ENCODE data around the gene LSM14B. TPM values are rescaled to one million over a fixed set of nuclear protein-coding genes. Genes with fewer than 3 reads are reported as not detected.

Gene LSM14B
- total RNA-seq, 2 experiments from 2014 or later, result 34.5 to 35.7 TPM

DNA sequence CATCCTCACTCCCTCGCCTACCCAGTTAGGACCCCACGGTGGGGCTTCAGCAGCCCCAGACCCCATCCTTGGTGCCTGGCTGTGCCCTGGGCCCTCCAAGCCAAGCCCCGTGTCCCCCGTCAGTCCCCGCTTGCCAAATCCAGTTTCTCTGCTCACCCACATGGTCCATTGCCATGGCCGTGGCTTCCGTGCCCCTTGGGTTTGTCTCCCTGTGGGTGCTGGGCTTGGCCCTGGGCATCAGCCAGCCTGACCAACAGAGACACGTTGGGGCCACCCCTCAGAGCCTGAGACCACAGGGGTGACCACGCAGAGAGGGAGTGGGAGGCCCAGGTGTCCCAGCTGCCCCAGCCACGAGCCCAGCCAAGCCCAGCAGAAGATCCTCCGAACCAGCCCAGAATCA is 28.9 kb downstream of the LSM14B start:
- no peak overlapping the region for H3K27ac ChIP-seq (ENCODE audit: low read depth in 1 of 2, low read length in 2 of 2)
- peaks cover 0 to 20% of the 10 kb centered on the region in 2 experiments for H3K9me3 ChIP-seq (ENCODE audit: control insufficient read depth in 1 of 2, insufficient read depth in 1 of 2, low read length in 2 of 2)
- POLR2A ChIA-PET, result no interaction called here
- DNase-seq (no peak), ATAC-seq (ENCODE audit: poor library complexity) (no peak)
- CTCF ChIA-PET, result no interaction called here
- H3K36me3 ChIP-seq (ENCODE audit: insufficient read depth, low read length), result peaks cover 21% of the 10 kb centered on the region
- TF ChIP-seq, protein P1, sequence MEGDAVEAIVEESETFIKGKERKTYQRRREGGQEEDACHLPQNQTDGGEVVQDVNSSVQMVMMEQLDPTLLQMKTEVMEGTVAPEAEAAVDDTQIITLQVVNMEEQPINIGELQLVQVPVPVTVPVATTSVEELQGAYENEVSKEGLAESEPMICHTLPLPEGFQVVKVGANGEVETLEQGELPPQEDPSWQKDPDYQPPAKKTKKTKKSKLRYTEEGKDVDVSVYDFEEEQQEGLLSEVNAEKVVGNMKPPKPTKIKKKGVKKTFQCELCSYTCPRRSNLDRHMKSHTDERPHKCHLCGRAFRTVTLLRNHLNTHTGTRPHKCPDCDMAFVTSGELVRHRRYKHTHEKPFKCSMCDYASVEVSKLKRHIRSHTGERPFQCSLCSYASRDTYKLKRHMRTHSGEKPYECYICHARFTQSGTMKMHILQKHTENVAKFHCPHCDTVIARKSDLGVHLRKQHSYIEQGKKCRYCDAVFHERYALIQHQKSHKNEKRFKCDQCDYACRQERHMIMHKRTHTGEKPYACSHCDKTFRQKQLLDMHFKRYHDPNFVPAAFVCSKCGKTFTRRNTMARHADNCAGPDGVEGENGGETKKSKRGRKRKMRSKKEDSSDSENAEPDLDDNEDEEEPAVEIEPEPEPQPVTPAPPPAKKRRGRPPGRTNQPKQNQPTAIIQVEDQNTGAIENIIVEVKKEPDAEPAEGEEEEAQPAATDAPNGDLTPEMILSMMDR (IDR thresholded peaks at IDR 0.05), result no peak
- intact Hi-C loops (cut with DNase I, micrococcal nuclease), result no loop called here
- H3K4me1 Mint-ChIP-seq (ENCODE audit: low read depth), result peaks cover 31% of the 10 kb centered on the region
- no peak overlapping the region for H3K4me3 ChIP-seq (ENCODE audit: low read length)
- H3K27ac Mint-ChIP-seq, result no peak overlapping the region
- H3K9me3 Mint-ChIP-seq, result no peaks in the 10 kb centered on the region
- no peak overlapping the region for H3K4me3 Mint-ChIP-seq
- H3K27me3 ChIP-seq (ENCODE audit: control insufficient read depth in 1 of 2, insufficient read depth in 2 of 2, low read length in 2 of 2), result no peaks in the 10 kb centered on the region
- H3K36me3 Mint-ChIP-seq (ENCODE audit: low read depth), result peaks cover 24% of the 10 kb centered on the region
- peaks cover 14% of the 10 kb centered on the region for H3K4me1 ChIP-seq (ENCODE audit: insufficient read depth, low read length)
- no peaks in the 10 kb centered on the region for H3K27me3 Mint-ChIP-seq

DNA sequence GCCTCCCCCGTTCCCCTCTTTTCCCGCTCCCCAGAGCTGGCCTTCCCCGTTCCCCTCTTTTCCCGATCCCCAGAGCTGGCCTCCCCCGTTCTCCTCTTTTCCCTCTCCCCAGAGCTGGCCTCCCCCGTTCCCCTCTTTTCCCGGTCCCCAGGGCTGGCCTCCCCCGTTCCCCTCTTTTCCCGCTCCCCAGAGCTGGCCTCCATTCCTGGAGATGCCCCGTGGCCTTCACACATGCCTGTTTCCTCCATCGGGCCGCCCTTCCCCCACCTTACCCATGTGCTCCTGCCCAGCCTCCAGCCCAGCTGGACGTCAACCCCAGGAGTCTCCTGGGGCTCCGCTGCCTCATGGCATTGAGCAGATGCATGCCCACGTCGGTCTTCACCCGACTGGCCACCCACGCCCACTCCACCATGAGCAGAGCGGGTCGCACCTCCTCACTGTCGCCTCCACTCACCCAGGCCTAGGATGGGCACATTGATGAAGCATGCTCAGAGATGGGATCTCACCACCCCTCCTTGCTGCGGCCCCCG is 29.6 kb downstream of the LSM14B start:
- Mint-ChIP-seq H3K9me3 (no peaks in the 10 kb centered on the region), H3K4me3 (no peak overlapping the region), H3K4me1 (ENCODE audit: low read depth) (peaks cover 30% of the 10 kb centered on the region), H3K36me3 (ENCODE audit: low read depth) (peaks cover 24% of the 10 kb centered on the region), H3K27ac (no peak overlapping the region), H3K27me3 (no peaks in the 10 kb centered on the region)
- DNase-seq (no peak), ATAC-seq (ENCODE audit: poor library complexity) (no peak)
- Histone ChIP-seq H3K27me3 (ENCODE audit: control insufficient read depth in 1 of 2, insufficient read depth in 2 of 2, low read length in 2 of 2) (no peaks in the 10 kb centered on the region), H3K27ac (ENCODE audit: low read depth in 1 of 2, low read length in 2 of 2) (no peak overlapping the region), H3K4me1 (ENCODE audit: insufficient read depth, low read length) (peaks cover 16% of the 10 kb centered on the region), H3K36me3 (ENCODE audit: insufficient read depth, low read length) (peaks cover 23% of the 10 kb centered on the region), H3K9me3 (ENCODE audit: control insufficient read depth in 1 of 2, insufficient read depth in 1 of 2, low read length in 2 of 2) (peaks cover 0 to 20% of the 10 kb centered on the region in 2 experiments), H3K4me3 (ENCODE audit: low read length) (no peak overlapping the region)
- TF ChIP-seq, protein P1 (IDR thresholded peaks at IDR 0.05), result no peak
- ChIA-PET CTCF (no interaction called here), POLR2A (no interaction called here)
- intact Hi-C loops (cut with DNase I, micrococcal nuclease), result no loop called here

DNA sequence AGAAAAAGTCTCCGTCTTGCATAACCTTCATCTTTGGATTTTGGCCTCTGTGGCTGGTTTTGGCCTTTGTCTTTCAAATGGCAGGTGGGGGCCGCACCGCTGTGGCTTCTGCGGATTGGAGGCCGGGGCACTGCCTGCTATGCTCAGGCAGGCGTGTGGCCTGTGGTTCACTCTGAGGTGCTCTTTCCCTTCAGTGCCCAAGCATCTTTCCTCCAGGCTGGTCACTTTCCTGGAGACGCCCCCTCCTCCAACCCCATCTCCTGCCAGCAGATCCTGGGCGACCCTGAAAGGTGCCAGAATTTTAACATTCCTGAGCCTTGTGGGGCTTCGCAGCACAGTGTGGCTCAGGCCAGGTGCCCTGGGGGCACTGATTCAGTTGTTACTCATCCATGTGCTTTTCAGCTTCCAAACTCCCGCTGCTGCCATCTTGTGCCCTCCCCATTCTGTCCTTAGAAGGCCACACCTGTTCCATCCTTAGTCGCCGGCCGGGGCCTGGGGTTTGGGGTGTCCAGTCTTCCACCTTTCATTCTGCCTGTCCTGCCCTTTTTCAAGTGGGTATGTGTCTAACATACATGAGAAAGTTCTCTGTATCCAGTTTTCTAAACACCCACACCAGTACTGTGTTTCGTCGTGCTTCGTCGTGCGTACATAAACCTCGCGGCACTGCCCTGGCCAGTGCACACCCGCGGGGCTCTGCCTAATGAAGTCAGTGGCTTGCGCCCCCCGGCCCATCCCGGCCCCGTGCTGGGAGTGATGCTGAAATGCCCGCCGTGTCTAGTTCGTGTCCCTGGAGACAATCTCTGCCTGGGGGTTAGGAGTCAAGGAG is 33.4 kb downstream of the LSM14B start:
- intact Hi-C loops (cut with DNase I, micrococcal nuclease), result loop anchor here in 1 of 2 experiments (5.0 kb wide), 1 partner anchor 128 kb away; no protein-coding TSS in a partner anchor
- Histone ChIP-seq H3K4me1 (ENCODE audit: insufficient read depth, low read length) (peaks cover 23% of the 10 kb centered on the region), H3K27ac (ENCODE audit: low read depth in 1 of 2, low read length in 2 of 2) (no peak overlapping the region), H3K9me3 (ENCODE audit: control insufficient read depth in 1 of 2, insufficient read depth in 1 of 2, low read length in 2 of 2) (peaks cover 0 to 20% of the 10 kb centered on the region in 2 experiments), H3K27me3 (ENCODE audit: control insufficient read depth in 1 of 2, insufficient read depth in 2 of 2, low read length in 2 of 2) (no peaks in the 10 kb centered on the region), H3K4me3 (ENCODE audit: low read length) (no peak overlapping the region), H3K36me3 (ENCODE audit: insufficient read depth, low read length) (peaks cover 29% of the 10 kb centered on the region)
- Mint-ChIP-seq H3K4me3 (no peak overlapping the region), H3K27me3 (no peaks in the 10 kb centered on the region), H3K36me3 (ENCODE audit: low read depth) (peaks cover 32% of the 10 kb centered on the region), H3K27ac (no peak overlapping the region), H3K4me1 (ENCODE audit: low read depth) (peaks cover 22% of the 10 kb centered on the region), H3K9me3 (no peaks in the 10 kb centered on the region)
- ATAC-seq (ENCODE audit: poor library complexity) (no peak), DNase-seq (no peak)
- ChIA-PET CTCF (interaction anchor here (0.9 to 1.6 kb wide), 2 partner anchors 20 to 34 kb away, joined by 3 to 4 read pairs; no protein-coding TSS in a partner anchor), POLR2A (no interaction called here)
- TF ChIP-seq, protein P1 (IDR thresholded peaks at IDR 0.05), result no peak
